Smooth muscle cell (in vitro differentiated cells): ENCODE data around the gene C6orf141. TPM values are rescaled to one million over a fixed set of nuclear protein-coding genes. Genes with fewer than 3 reads are reported as not detected.

Source experiments
- DNase-seq: peaks from one replicate; lab custom pipeline; 2025; ENCODE audit not compliant: unreplicated experiment; lab: John Stamatoyannopoulos, UW
- H2AFZ ChIP-seq: fragments of 200-600 bp; sonication (generic); 2 replicates; pipeline ENCODE4 v1.6.0; 2016; ENCODE audit warnings: antibody characterized with exemption, low read depth, mild to moderate bottlenecking
- H3F3A ChIP-seq: fragments of 200-600 bp; sonication (generic); 2 replicates; pipeline ENCODE4 v1.6.0; 2017; ENCODE audit warnings: antibody characterized with exemption, low read depth
- H3K27ac ChIP-seq: fragments of 200-600 bp; sonication (generic); 2 replicates; pipeline ENCODE4 v1.5.1; 2016; ENCODE audit warnings: low read depth, mild to moderate bottlenecking
- H3K27me3 ChIP-seq: fragments of 200-600 bp; sonication (generic); 2 replicates; pipeline ENCODE4 v1.6.1; 2016; ENCODE audit warnings: low read depth, mild to moderate bottlenecking
- H3K36me3 ChIP-seq: fragments of 200-600 bp; sonication (generic); 2 replicates; pipeline ENCODE4 v1.5.1; 2016; ENCODE audit warnings: low read depth
- H3K4me1 ChIP-seq: fragments of 200-600 bp; sonication (generic); 2 replicates; pipeline ENCODE4 v1.5.1; 2016; ENCODE audit warnings: low read depth
- H3K4me2 ChIP-seq: fragments of 200-600 bp; sonication (generic); 2 replicates; pipeline ENCODE4 v1.6.0; 2016; ENCODE audit warnings: mild to moderate bottlenecking
- H3K4me3 ChIP-seq: fragments of 200-600 bp; sonication (generic); 2 replicates; pipeline ENCODE4 v1.5.1; 2016; ENCODE audit warnings: mild to moderate bottlenecking
- H3K79me2 ChIP-seq: fragments of 200-600 bp; sonication (generic); 2 replicates; pipeline ENCODE4 v1.6.0; 2016; ENCODE audit warnings: low read depth, mild to moderate bottlenecking
- H3K9ac ChIP-seq: fragments of 200-600 bp; sonication (generic); 2 replicates; pipeline ENCODE4 v1.6.0; 2016; ENCODE audit warnings: low read depth
- H3K9me3 ChIP-seq: fragments of 200-600 bp; sonication (generic); replicated peaks from 2 replicates; pipeline ENCODE4 v1.5.1; 2016; ENCODE audit warnings: low read depth
- H4K20me1 ChIP-seq: fragments of 200-600 bp; sonication (generic); 2 replicates; pipeline ENCODE4 v1.6.0; 2016; ENCODE audit warnings: low read depth
- WGBS: methylation state at CpG from one replicate; pipeline ENCODE4 v1.1.7; 2016; ENCODE audit warnings: low lambda C conversion rate; 5-methylcytosine and 5-hydroxymethylcytosine counted together
- polyA plus RNA-seq: library from polyadenylated mRNA; unstranded; fragments of >200 nt; fragmentation: Nextera tagmentation; extraction: Ambion mirVana; gene quantifications from 2 replicates; pipeline ENCODE4 v1.2.1, GENCODE V29; 2016
- total RNA-seq: library from RNA; depleted of rRNA; stranded (reverse); fragments of >200 nt; gene quantifications from 2 replicates; pipeline ENCODE4 v1.2.3, GENCODE V29; 2014
- TF ChIP-seq, protein P1 (sequence below): fragments of 200-600 bp; sonication (generic); IDR thresholded peaks from 2 replicates; pipeline ENCODE4 v1.5.1; 2017; ENCODE audit warnings: borderline replicate concordance, mild to moderate bottlenecking, antibody characterized with exemption; ENCODE audit not compliant: insufficient read depth, poor library complexity, severe bottlenecking

C6orf141 gene
- total and polyA plus RNA-seq, 2 experiments from 2014 or later: 1.5 to 4.1 TPM

DNA sequence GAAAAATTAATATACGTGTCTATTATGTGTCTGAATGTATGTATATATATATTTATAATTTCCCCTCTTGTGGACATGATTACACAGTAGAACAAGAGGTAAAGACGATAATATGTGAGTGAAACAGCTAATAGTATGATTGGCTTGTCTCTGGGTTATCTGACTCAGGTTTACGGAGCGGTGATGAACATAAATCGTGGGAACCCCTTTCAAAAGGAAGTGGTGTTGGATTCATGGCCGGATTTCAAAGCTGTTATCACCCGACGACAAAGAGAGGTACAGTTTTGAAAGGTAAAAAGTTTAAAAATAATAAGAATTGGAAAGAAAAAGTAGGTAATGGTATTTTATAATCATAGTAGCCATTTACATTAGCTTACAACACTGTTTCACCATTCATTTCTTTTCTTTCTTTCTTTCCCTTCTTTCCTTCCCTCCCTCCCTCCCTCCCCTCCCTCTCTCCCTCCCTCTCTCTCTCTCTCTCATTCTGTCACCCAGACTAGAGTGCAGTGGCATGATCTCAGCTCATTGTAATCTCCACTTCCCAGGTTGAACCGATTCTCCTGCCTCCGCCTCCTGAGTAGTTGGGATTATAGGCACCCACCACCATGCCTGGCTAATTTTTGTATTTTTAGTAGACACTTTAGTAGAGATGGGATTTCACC, 34.9 kb upstream of the C6orf141 start:
- Histone ChIP-seq H3K27me3 (no peaks in the 10 kb centered on the region), H3K4me2 (no peak overlapping the region), H3K36me3 (no peaks in the 10 kb centered on the region), H3K27ac (no peak overlapping the region), H3K9me3 (no peaks in the 10 kb centered on the region), H4K20me1 (no peaks in the 10 kb centered on the region), H3K9ac (no peak overlapping the region), H3K4me1 (no peaks in the 10 kb centered on the region), H2AFZ (no peak overlapping the region), H3K4me3 (no peak overlapping the region), H3K79me2 (no peaks in the 10 kb centered on the region), H3F3A (no peaks in the 10 kb centered on the region)
- WGBS: 82% methylated on average over 10 of the region's 10 CpGs
- TF ChIP-seq, protein P1, sequence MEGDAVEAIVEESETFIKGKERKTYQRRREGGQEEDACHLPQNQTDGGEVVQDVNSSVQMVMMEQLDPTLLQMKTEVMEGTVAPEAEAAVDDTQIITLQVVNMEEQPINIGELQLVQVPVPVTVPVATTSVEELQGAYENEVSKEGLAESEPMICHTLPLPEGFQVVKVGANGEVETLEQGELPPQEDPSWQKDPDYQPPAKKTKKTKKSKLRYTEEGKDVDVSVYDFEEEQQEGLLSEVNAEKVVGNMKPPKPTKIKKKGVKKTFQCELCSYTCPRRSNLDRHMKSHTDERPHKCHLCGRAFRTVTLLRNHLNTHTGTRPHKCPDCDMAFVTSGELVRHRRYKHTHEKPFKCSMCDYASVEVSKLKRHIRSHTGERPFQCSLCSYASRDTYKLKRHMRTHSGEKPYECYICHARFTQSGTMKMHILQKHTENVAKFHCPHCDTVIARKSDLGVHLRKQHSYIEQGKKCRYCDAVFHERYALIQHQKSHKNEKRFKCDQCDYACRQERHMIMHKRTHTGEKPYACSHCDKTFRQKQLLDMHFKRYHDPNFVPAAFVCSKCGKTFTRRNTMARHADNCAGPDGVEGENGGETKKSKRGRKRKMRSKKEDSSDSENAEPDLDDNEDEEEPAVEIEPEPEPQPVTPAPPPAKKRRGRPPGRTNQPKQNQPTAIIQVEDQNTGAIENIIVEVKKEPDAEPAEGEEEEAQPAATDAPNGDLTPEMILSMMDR: no peak
- DNase-seq: no peak

DNA sequence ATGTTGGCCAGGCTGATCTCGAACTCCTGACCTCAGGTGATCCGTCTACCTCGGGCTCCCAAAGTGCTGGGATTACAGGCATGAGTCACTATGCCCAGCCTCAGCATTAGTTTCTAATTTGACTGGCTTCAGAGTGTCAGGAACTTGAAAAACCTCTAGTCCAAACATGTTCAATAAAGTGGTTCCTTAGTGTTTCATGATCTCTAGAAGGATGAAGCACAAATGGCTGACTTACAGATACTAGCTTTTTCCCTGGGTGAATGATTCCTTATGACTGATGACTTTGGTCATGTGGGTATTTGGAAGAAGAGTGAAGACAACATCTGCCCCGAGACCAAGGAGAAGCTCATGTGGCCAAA, 34.3 kb upstream of the C6orf141 start:
- Histone ChIP-seq H3F3A (no peaks in the 10 kb centered on the region), H3K9ac (no peak overlapping the region), H3K4me1 (no peaks in the 10 kb centered on the region), H3K4me3 (no peak overlapping the region), H3K9me3 (no peaks in the 10 kb centered on the region), H3K79me2 (no peaks in the 10 kb centered on the region), H3K27ac (no peak overlapping the region), H3K27me3 (no peaks in the 10 kb centered on the region), H4K20me1 (no peaks in the 10 kb centered on the region), H2AFZ (no peak overlapping the region), H3K4me2 (no peak overlapping the region), H3K36me3 (no peaks in the 10 kb centered on the region)
- WGBS: 86% methylated on average over 4 of the region's 4 CpGs
- DNase-seq: no peak
- TF ChIP-seq, protein P1: no peak

DNA sequence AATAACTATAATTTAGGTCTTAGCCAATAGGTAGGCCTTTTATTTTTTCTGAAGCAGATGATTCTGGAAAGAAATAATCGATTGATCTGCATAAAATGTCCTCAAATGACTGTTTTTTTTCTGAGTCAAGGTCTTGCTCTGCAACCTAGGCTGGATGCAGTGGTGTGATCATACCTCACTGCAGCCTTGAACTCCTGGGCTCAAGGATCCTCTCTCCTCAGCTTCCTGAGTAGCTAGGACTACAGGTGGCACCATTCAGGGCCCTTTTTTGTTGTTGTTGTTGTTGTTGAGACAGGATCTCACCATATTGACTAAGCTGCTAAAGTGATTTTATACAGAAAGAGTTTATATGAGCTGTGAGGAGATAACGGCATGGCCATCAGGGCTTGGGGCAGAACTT, 32.5 kb upstream of the C6orf141 start:
- H3K4me3 ChIP-seq: no peak overlapping the region
- no peak overlapping the region for H3K27ac ChIP-seq
- no peaks in the 10 kb centered on the region for H4K20me1 ChIP-seq
- TF ChIP-seq, protein P1: no peak
- H3K9ac ChIP-seq: no peak overlapping the region
- H3K4me2 ChIP-seq: no peak overlapping the region
- H3F3A ChIP-seq: no peaks in the 10 kb centered on the region
- 94% methylated on average over 2 of the region's 2 CpGs for WGBS
- no peaks in the 10 kb centered on the region for H3K4me1 ChIP-seq
- DNase-seq: no peak
- H3K9me3 ChIP-seq: no peaks in the 10 kb centered on the region
- no peak overlapping the region for H2AFZ ChIP-seq
- H3K27me3 ChIP-seq: no peaks in the 10 kb centered on the region
- no peaks in the 10 kb centered on the region for H3K79me2 ChIP-seq
- H3K36me3 ChIP-seq: no peaks in the 10 kb centered on the region

DNA sequence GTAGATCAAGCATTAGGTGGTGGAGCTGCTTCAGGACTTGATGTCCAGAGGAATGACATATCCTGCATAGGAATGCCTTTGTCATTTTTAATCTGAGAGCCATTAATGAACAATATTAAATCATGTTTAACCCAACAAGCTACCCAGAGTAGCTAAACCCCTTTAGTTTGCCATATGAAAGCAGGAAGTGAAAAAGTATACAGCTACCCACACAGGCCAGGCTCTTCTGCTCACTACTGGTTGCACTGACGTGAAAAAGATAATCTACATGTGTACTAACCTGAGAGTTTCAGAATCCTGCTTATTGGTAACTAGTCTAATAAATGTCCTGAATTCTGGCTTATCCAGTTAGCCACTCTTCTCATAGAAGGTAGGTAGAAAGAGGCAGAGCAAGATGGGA, 30.8 kb upstream of the C6orf141 start:
- WGBS: 82% methylated on average over 1 of the region's 1 CpG
- TF ChIP-seq, protein P1: no peak
- Histone ChIP-seq H3K9me3 (no peaks in the 10 kb centered on the region), H3K27me3 (no peaks in the 10 kb centered on the region), H3K27ac (no peak overlapping the region), H3K9ac (no peak overlapping the region), H4K20me1 (no peaks in the 10 kb centered on the region), H3F3A (no peaks in the 10 kb centered on the region), H3K4me3 (no peak overlapping the region), H3K4me2 (no peak overlapping the region), H3K36me3 (no peaks in the 10 kb centered on the region), H2AFZ (no peak overlapping the region), H3K4me1 (no peaks in the 10 kb centered on the region), H3K79me2 (no peaks in the 10 kb centered on the region)
- no peak for DNase-seq
